Measurements from ENCODE around the gene ST3GAL4. TPM values are rescaled to one million over a fixed set of nuclear protein-coding genes. Genes with fewer than 3 reads are reported as not detected.
"Not testable (repeated sequence)": the region's sequence is repeated elsewhere in the genome, so short reads cannot be mapped to it uniquely, and the experiment has no call there.

Gene ST3GAL4
- total RNA-seq, 1 experiment from 2014 or later, result 17.3 TPM

- no peak overlapping the region for H3K27ac Mint-ChIP-seq
Observed at GRCh38 chr11:126394036-126394435, 38.5 kb downstream of the ST3GAL4 start.

GRCh38 chr11:126394634-126395072 lies 39.2 kb downstream of the ST3GAL4 start:
- ATAC-seq; H3K27me3 Mint-ChIP-seq (ENCODE audit: low read depth); H3K4me3 Mint-ChIP-seq; DNase-seq (ENCODE audit: low spot score); H3K27ac Mint-ChIP-seq; POLR2A ChIA-PET; H3K9me3 Mint-ChIP-seq; H3K36me3 Mint-ChIP-seq: not testable (repeated sequence)
- CTCF ChIA-PET, result interaction anchor here (0.6 to 1.1 kb wide), 3 partner anchors 10 to 1265 kb away, joined by 3 to 4 read pairs (median 4); no protein-coding TSS in a partner anchor
- H3K4me1 Mint-ChIP-seq, result peaks cover 14% of the 10 kb centered on the region

More at GRCh38 chr11:126394036-126394435, 38.5 kb downstream of the ST3GAL4 start:
- H3K4me1 Mint-ChIP-seq, result peaks cover 14% of the 10 kb centered on the region
- DNase-seq (ENCODE audit: low spot score), result no peak
- TF ChIP-seq, protein P1, sequence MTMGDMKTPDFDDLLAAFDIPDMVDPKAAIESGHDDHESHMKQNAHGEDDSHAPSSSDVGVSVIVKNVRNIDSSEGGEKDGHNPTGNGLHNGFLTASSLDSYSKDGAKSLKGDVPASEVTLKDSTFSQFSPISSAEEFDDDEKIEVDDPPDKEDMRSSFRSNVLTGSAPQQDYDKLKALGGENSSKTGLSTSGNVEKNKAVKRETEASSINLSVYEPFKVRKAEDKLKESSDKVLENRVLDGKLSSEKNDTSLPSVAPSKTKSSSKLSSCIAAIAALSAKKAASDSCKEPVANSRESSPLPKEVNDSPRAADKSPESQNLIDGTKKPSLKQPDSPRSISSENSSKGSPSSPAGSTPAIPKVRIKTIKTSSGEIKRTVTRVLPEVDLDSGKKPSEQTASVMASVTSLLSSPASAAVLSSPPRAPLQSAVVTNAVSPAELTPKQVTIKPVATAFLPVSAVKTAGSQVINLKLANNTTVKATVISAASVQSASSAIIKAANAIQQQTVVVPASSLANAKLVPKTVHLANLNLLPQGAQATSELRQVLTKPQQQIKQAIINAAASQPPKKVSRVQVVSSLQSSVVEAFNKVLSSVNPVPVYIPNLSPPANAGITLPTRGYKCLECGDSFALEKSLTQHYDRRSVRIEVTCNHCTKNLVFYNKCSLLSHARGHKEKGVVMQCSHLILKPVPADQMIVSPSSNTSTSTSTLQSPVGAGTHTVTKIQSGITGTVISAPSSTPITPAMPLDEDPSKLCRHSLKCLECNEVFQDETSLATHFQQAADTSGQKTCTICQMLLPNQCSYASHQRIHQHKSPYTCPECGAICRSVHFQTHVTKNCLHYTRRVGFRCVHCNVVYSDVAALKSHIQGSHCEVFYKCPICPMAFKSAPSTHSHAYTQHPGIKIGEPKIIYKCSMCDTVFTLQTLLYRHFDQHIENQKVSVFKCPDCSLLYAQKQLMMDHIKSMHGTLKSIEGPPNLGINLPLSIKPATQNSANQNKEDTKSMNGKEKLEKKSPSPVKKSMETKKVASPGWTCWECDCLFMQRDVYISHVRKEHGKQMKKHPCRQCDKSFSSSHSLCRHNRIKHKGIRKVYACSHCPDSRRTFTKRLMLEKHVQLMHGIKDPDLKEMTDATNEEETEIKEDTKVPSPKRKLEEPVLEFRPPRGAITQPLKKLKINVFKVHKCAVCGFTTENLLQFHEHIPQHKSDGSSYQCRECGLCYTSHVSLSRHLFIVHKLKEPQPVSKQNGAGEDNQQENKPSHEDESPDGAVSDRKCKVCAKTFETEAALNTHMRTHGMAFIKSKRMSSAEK (CRISPR knock-in tag; IDR thresholded peaks at IDR 0.05; ENCODE audit: borderline replicate concordance), result no peak
- no peaks in the 10 kb centered on the region for H3K36me3 Mint-ChIP-seq
- POLR2A ChIA-PET, result no interaction called here
- H3K4me3 Mint-ChIP-seq, result no peak overlapping the region
- H3K9me3 Mint-ChIP-seq, result peaks cover 3% of the 10 kb centered on the region; the same call in 1 of the 2 replicates
- CTCF ChIA-PET, result interaction anchor here (0.6 to 1.1 kb wide), 3 partner anchors 11 to 1264 kb away, joined by 3 to 4 read pairs (median 4); no protein-coding TSS in a partner anchor
- no peaks in the 10 kb centered on the region for H3K27me3 Mint-ChIP-seq (ENCODE audit: low read depth)
- ATAC-seq, result no peak; the same call in 1 of the 2 replicates

DNA sequence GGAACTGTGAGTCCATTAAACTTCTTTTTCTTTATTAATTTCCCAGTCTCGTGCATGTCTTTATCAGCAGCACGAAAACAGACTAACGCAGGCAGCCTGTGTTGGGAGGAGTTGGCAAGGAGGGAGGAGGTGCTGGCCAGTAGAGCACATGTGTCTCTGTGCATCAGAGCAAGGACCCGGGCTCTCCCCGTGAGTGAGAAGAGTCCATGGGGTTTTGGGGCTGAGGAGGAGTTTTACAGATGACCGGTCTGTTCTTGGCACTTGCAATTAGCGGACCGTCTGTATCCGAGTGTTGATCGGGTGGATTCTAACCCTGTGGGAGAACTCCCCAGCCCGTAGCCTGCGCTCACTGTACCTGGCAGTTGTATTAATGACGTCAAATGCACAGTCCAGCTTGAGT lies 40.3 kb downstream of the ST3GAL4 start:
- ATAC-seq, H3K36me3 Mint-ChIP-seq: not testable (repeated sequence)

DNA sequence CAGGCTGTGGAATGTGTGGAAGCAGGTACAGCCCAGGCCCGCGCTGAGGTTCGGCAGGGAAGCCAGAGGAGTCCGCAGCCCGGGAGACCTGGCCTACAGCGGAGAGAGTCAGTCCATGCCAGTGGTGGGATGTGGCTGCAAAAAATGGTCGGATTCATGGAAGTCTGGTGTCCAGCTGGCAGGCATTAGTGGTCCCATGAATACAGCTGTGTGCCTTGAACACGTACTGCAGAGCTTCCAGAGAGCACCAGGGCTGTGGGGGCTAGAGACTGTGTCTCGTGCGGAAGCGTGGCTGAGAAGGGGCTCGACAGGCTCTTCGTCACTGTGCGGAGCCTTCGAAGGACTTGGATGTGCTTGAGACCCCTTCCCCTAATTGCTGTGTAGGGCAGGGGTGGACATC lies 40.8 kb downstream of the ST3GAL4 start:
- ATAC-seq; CTCF ChIA-PET; H3K27me3 Mint-ChIP-seq (ENCODE audit: low read depth); H3K36me3 Mint-ChIP-seq; H3K9me3 Mint-ChIP-seq; H3K4me3 Mint-ChIP-seq; DNase-seq (ENCODE audit: low spot score); H3K27ac Mint-ChIP-seq; POLR2A ChIA-PET: not testable (repeated sequence)
- H3K4me1 Mint-ChIP-seq, result peaks cover 12% of the 10 kb centered on the region

More for the DNA sequence above, 40.3 kb downstream of the ST3GAL4 start:
- POLR2A ChIA-PET; H3K9me3 Mint-ChIP-seq; DNase-seq (ENCODE audit: low spot score); H3K27ac Mint-ChIP-seq; H3K27me3 Mint-ChIP-seq (ENCODE audit: low read depth); CTCF ChIA-PET; H3K4me3 Mint-ChIP-seq: not testable (repeated sequence)
- H3K4me1 Mint-ChIP-seq, result peaks cover 14% of the 10 kb centered on the region

- CTCF ChIA-PET, result no interaction called here
- TF ChIP-seq FOXK1 (CRISPR knock-in tag; IDR thresholded peaks at IDR 0.05), result no peak
- no peak for TF ChIP-seq FOXJ3 (CRISPR knock-in tag; IDR thresholded peaks at IDR 0.05; ENCODE audit: borderline replicate concordance)
- TF ChIP-seq IRF2 (CRISPR knock-in tag; IDR thresholded peaks at IDR 0.05; ENCODE audit: borderline replicate concordance, low read depth), result no peak
- no peak for TF ChIP-seq RELA (CRISPR knock-in tag; IDR thresholded peaks at IDR 0.05; ENCODE audit: borderline replicate concordance)
- no peak for TF ChIP-seq PRRX2 (CRISPR knock-in tag; IDR thresholded peaks at IDR 0.05)
- no peak for TF ChIP-seq SP1 (CRISPR knock-in tag; conservative IDR thresholded peaks at IDR 0.05)
- Mint-ChIP-seq H3K27ac (no peak overlapping the region), H3K27me3 (ENCODE audit: low read depth) (no peaks in the 10 kb centered on the region), H3K9me3 (peaks cover 7% of the 10 kb centered on the region), H3K4me3 (no peak overlapping the region), H3K36me3 (0 out of 2 replicates have a peak, but pooled peaks cover 3% of the 10 kb centered on the region), H3K4me1 (peaks cover 8% of the 10 kb centered on the region)
- DNase-seq (ENCODE audit: low spot score), result no peak
- POLR2A ChIA-PET, result no interaction called here
- no peak for ATAC-seq
Observed at GRCh38 chr11:126396965-126397364, 41.5 kb downstream of the ST3GAL4 start.

- POLR2A ChIA-PET, result no interaction called here
- Mint-ChIP-seq H3K27me3 (ENCODE audit: low read depth) (no peaks in the 10 kb centered on the region), H3K4me3 (no peak overlapping the region), H3K27ac (no peak overlapping the region), H3K4me1 (peaks cover 10% of the 10 kb centered on the region), H3K9me3 (peaks cover 7% of the 10 kb centered on the region), H3K36me3 (0 out of 2 replicates have a peak, but pooled peaks cover 3% of the 10 kb centered on the region)
- DNase-seq (ENCODE audit: low spot score), result no peak
- CTCF ChIA-PET, result no interaction called here
- ATAC-seq, result no peak
- no peak for TF ChIP-seq RELA (CRISPR knock-in tag; IDR thresholded peaks at IDR 0.05; ENCODE audit: borderline replicate concordance)
- TF ChIP-seq ETV6 (CRISPR knock-in tag; IDR thresholded peaks at IDR 0.05), result no peak
- TF ChIP-seq, protein P2, sequence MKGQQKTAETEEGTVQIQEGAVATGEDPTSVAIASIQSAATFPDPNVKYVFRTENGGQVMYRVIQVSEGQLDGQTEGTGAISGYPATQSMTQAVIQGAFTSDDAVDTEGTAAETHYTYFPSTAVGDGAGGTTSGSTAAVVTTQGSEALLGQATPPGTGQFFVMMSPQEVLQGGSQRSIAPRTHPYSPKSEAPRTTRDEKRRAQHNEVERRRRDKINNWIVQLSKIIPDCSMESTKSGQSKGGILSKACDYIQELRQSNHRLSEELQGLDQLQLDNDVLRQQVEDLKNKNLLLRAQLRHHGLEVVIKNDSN (CRISPR knock-in tag; IDR thresholded peaks at IDR 0.05), result no peak
- TF ChIP-seq, protein P3, sequence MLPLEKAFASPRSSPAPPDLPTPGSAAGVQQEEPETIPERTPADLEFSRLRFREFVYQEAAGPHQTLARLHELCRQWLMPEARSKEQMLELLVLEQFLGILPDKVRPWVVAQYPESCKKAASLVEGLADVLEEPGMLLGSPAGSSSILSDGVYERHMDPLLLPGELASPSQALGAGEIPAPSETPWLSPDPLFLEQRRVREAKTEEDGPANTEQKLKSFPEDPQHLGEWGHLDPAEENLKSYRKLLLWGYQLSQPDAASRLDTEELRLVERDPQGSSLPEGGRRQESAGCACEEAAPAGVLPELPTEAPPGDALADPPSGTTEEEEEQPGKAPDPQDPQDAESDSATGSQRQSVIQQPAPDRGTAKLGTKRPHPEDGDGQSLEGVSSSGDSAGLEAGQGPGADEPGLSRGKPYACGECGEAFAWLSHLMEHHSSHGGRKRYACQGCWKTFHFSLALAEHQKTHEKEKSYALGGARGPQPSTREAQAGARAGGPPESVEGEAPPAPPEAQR (CRISPR knock-in tag; IDR thresholded peaks at IDR 0.05), result no peak
- TF ChIP-seq PRRX2 (CRISPR knock-in tag; IDR thresholded peaks at IDR 0.05), result no peak
- TF ChIP-seq SMAD4 (CRISPR knock-in tag; IDR thresholded peaks at IDR 0.05), result no peak
- TF ChIP-seq ELF4 (CRISPR knock-in tag; IDR thresholded peaks at IDR 0.05; ENCODE audit: low read depth), result no peak
- no peak for TF ChIP-seq SMAD3 (CRISPR knock-in tag; IDR thresholded peaks at IDR 0.05; ENCODE audit: borderline replicate concordance)
Observed at GRCh38 chr11:126398296-126398695, 42.8 kb downstream of the ST3GAL4 start.
